HG03520 (cell line): ENCODE data around the gene CTRB2.

Experiments used
- ATAC-seq: cut with Tn5 transposase; IDR thresholded peaks from one replicate; pipeline ENCODE4 v1.9.1; 2021; ENCODE audit warnings: mild to moderate bottlenecking, moderate library complexity; ENCODE audit not compliant: unreplicated experiment

The CTRB2 gene

GRCh38 chr16:75206749-75207451 is at the start of gene CTRB2:
Gene CTRB2, minus strand, starts transcription at chr16:75207161. Its CDS starts 20 bp downstream, at chr16:75207141.
- no peak for ATAC-seq

- ATAC-seq = no peak
Measured at GRCh38 chr16:75256059-75256571, 49.2 kb upstream of the CTRB2 start.

GRCh38 chr16:75254359-75254837 is 47.4 kb upstream of the CTRB2 start:
- ATAC-seq = no peak

GRCh38 chr16:75252946-75253911 is 46.3 kb upstream of the CTRB2 start:
- no peak for ATAC-seq

- no peak for ATAC-seq
Measured at GRCh38 chr16:75252049-75252864, 45.3 kb upstream of the CTRB2 start.

GRCh38 chr16:75251280-75252048 is 44.5 kb upstream of the CTRB2 start, which contains the start of gene BCAR1:
Gene BCAR1, minus strand, starts transcription at chr16:75251624. Its CDS starts 142 bp downstream, at chr16:75251482.
- peak; percentile 50 for ATAC-seq

GRCh38 chr16:75250809-75251279 is 43.9 kb upstream of the CTRB2 start:
- ATAC-seq = peak; percentile 32

- ATAC-seq = no peak
Measured at GRCh38 chr16:75250089-75250808, 43.3 kb upstream of the CTRB2 start.

- ATAC-seq = no peak
Measured at GRCh38 chr16:75249441-75249840, 42.5 kb upstream of the CTRB2 start.

GRCh38 chr16:75248536-75249380 is 41.8 kb upstream of the CTRB2 start:
- ATAC-seq = no peak

GRCh38 chr16:75248142-75248535 is 41.2 kb upstream of the CTRB2 start:
- ATAC-seq = no peak

- no peak for ATAC-seq
Measured at GRCh38 chr16:75247249-75247648, 40.3 kb upstream of the CTRB2 start.

GRCh38 chr16:75246504-75247205 is 39.7 kb upstream of the CTRB2 start:
- ATAC-seq = no peak

GRCh38 chr16:75244844-75245758 is 38.1 kb upstream of the CTRB2 start:
- ATAC-seq = no peak

GRCh38 chr16:75244225-75244809 is 37.4 kb upstream of the CTRB2 start:
- no peak for ATAC-seq

GRCh38 chr16:75243667-75244224 is 36.8 kb upstream of the CTRB2 start:
- ATAC-seq = no peak
